Erythroblast (primary cell): Measurements from ENCODE around the gene CERS6.

ENCODE experiments used
- GATA1 ChIP-seq: IDR thresholded peaks from 2 replicates; pipeline ENCODE4 v1.6.1; 2011; ENCODE audit warnings: low read depth, mild to moderate bottlenecking, control low read depth, low read length, moderate library complexity
- POLR2A ChIP-seq: IDR thresholded peaks from 2 replicates; pipeline ENCODE4 v1.6.1; 2011; ENCODE audit warnings: mild to moderate bottlenecking, low read length

- TF ChIP-seq POLR2A (no peak), GATA1 (no peak)
Observed at GRCh38 chr2:168789776-168790175, 333.7 kb downstream of the CERS6 start.
